Activated CD4-positive, alpha-beta T cell treated with anti-CD3 and anti-CD28 coated beads for 36 hours (primary cell): ENCODE data around the gene BEX4. TPM values are rescaled to one million over a fixed set of nuclear protein-coding genes. Genes with fewer than 3 reads are reported as not detected.
"Not testable (repeated sequence)": the region's sequence is repeated elsewhere in the genome, so short reads cannot be mapped to it uniquely, and the experiment has no call there.

Source experiments
- ATAC-seq: fragments of 200-7000 bp; cut with Tn5 transposase; one replicate; pipeline ENCODE4 v1.10.0; 2021; ENCODE audit warnings: mild to moderate bottlenecking, moderate library complexity
- CTCF ChIA-PET: fragments of 350-600 bp; sonication (Branson Sonifier 250); formaldehyde crosslinking; loops from one replicate; lab custom pipeline; 2021; ENCODE audit warnings: antibody characterized with exemption; lab: Charles Lee
- POLR2A ChIA-PET: fragments of 350-600 bp; sonication (Branson Sonifier 250); formaldehyde crosslinking; loops from one replicate; lab custom pipeline; 2021; ENCODE audit warnings: antibody characterized with exemption, inconsistent platforms; lab: Charles Lee
- DNase-seq: peaks from one replicate; pipeline ENCODE4 v3.0.0-alpha.2; 2020
- H3K27ac Mint-ChIP-seq: one replicate; pipeline ENCODE4 v1.8.0; 2021; ENCODE audit warnings: mixed read lengths
- H3K27me3 Mint-ChIP-seq: one replicate; pipeline ENCODE4 v1.8.0; 2021; ENCODE audit warnings: mixed read lengths
- H3K36me3 Mint-ChIP-seq: one replicate; pipeline ENCODE4 v1.8.0; 2021; ENCODE audit warnings: low read depth, mixed read lengths
- H3K4me1 Mint-ChIP-seq: one replicate; pipeline ENCODE4 v1.8.0; 2021; ENCODE audit warnings: mixed read lengths
- H3K4me3 Mint-ChIP-seq: one replicate; pipeline ENCODE4 v1.8.0; 2021; ENCODE audit warnings: mild to moderate bottlenecking, moderate library complexity, mixed read lengths
- H3K9me3 Mint-ChIP-seq: one replicate; pipeline ENCODE4 v1.8.0; 2021; ENCODE audit warnings: low read depth, mixed read lengths
- intact Hi-C, 2 experiments: fragments of 100-400 bp; cut with DNase I in 1 of 2; cut with micrococcal nuclease in 1 of 2; formaldehyde crosslinking; loops; one replicate each; pipeline versions ENCODE4 v1.14.2 to v1.15.1; 2022 to 2024; cut with DNase I, micrococcal nuclease
- total RNA-seq, 2 experiments: library from RNA; stranded (reverse); gene quantifications; one replicate each; pipeline ENCODE4 v1.2.3, GENCODE V29; 2021

BEX4 gene, protein sequence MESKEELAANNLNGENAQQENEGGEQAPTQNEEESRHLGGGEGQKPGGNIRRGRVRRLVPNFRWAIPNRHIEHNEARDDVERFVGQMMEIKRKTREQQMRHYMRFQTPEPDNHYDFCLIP
- total RNA-seq = 10 to 100 TPM in 1 of 2 experiments, 1 to 10 TPM in 1; 9.9 to 10.0 TPM

DNA sequence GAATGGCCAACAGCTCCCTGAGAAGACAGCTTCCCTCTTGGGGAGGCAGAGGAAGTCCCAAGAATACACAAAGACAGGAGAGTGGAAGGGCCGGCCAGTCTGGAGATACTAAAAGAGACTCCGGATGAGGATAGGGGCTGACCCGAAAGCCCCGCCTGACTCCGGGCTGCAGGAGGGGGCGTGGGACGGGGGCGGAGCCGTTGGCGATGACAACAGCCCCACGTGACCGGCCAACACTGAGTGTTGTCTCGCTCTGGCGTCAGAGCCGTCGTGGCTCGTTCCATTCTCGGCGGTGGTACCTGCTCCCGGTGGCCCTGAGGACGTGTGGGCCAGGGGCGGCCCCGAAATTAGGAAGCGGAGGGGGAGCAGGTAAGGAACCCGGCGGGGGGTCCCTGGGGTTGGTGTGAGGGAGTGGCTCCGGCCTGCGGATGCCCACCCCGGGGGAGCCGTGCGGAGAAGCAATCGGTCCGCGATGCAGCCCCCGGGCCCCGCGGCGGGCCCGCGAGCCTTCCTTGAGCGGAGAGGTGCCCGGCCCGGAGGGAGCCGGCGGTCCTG lies at the start of gene BEX4:
Gene BEX4 (plus strand): TSS at position 239 of the 555 bp plus-strand sequence. CDS start 1,046 bp downstream, outside the sequence.
- Mint-ChIP-seq H3K27me3 (no peaks in the 10 kb centered on the region), H3K27ac (peak within 1 kb of the TSS; percentile 69), H3K4me3 (peak within 1 kb of the TSS; percentile 75), H3K4me1 (peaks cover 3% of the 10 kb centered on the region), H3K36me3 (peaks cover 1% of the 10 kb centered on the region), H3K9me3 (no peaks in the 10 kb centered on the region)
- ATAC-seq (peak; percentile 98), DNase-seq (peak; percentile 89)
- CTCF ChIA-PET = interaction anchor here (1.0 kb wide), 1 partner anchor 34 kb away, joined by 3 read pairs; no protein-coding TSS in a partner anchor
- POLR2A ChIA-PET = no interaction called here
- intact Hi-C loops = loop anchor here (1.0 to 10.0 kb wide), 5 partner anchors 39 to 560 kb away; partner anchors contain the start of genes BEX2 (in 2 of the 2), GPRASP1 (in 1 of the 2) and MORF4L2 (in 1 of the 2)

DNA sequence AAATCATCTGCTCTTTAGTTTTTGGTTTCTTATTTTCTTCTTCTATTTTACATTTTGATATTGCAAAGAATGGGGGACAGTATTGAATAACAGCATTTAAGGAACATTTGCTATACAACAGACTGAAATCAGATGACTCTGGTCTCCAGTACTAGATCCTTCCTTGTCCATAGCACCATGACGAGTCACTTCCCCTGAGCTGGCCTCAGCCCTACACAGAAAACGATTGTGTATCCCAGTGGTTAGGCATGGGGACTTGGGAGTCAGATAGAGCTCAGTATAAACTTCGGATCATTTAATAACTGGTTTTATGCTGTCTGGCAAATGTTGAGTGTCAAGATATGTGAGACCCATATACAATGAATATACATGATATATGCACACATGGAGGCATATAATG lies 44.7 kb upstream of the BEX4 start:
- H3K27me3 Mint-ChIP-seq = no peaks in the 10 kb centered on the region
- ChIA-PET CTCF (interaction anchor here (1.6 kb wide), 1 partner anchor 219 kb away, joined by 4 read pairs; no protein-coding TSS in a partner anchor), POLR2A (no interaction called here)
- H3K9me3 Mint-ChIP-seq = no peaks in the 10 kb centered on the region
- ATAC-seq (no peak), DNase-seq (no peak)
- H3K4me3 Mint-ChIP-seq = no peak overlapping the region
- no peak overlapping the region for H3K27ac Mint-ChIP-seq
- no peaks in the 10 kb centered on the region for H3K4me1 Mint-ChIP-seq
- intact Hi-C loops = no loop called here
- no peaks in the 10 kb centered on the region for H3K36me3 Mint-ChIP-seq

DNA sequence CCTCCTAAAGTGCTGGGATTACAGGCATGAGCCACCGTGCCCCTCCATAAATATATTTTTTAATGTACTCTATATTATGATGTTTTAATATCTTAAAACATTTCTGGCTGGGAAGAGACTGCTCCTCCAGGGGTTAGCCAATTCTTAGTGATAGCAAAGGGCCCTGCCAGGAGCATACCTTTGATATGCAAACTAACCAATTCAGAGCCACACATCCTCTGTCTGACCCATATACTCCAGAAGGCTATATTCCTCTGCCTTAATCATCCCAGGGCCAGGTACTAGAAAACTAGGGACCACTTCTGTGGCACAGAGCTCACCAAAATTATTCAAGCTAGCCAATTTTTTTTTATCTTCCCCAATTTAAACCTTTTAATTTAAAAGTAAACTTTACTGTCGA lies 43.6 kb upstream of the BEX4 start:
- ATAC-seq (no peak), DNase-seq (no peak)
- Mint-ChIP-seq H3K36me3 (no peaks in the 10 kb centered on the region), H3K4me3 (no peak overlapping the region), H3K4me1 (peaks cover 3% of the 10 kb centered on the region), H3K27me3 (peaks cover 3% of the 10 kb centered on the region), H3K27ac (no peak overlapping the region), H3K9me3 (no peaks in the 10 kb centered on the region)
- CTCF ChIA-PET = no interaction called here
- POLR2A ChIA-PET = no interaction called here
- intact Hi-C loops = no loop called here

DNA sequence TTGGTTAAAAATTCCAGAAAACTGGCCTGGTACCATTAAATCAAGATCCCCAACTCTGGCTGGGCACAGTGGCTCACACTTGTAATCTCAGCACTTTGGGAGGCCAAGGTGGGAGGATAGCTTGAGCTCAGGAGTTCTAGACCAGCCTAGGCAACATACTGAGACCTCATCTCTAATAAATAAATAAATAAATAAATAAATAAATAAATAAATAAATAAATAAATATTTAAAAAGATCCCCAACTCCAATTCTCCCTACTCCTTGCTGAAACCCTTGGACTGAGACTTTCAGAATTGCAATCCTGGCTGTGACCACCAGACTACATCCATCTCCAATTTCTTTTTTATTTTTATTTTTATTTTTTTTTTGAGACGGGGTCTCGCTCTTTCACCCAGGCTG lies 39.7 kb upstream of the BEX4 start:
- intact Hi-C loops, H3K9me3 Mint-ChIP-seq, H3K36me3 Mint-ChIP-seq, H3K4me1 Mint-ChIP-seq, H3K27ac Mint-ChIP-seq, H3K27me3 Mint-ChIP-seq, H3K4me3 Mint-ChIP-seq, POLR2A ChIA-PET, ATAC-seq, DNase-seq: not testable (repeated sequence)
- CTCF ChIA-PET = interaction anchor here (0.6 to 3.2 kb wide), 3 partner anchors 220 to 577 kb away, joined by 3 to 28 read pairs (median 5); no protein-coding TSS in a partner anchor

DNA sequence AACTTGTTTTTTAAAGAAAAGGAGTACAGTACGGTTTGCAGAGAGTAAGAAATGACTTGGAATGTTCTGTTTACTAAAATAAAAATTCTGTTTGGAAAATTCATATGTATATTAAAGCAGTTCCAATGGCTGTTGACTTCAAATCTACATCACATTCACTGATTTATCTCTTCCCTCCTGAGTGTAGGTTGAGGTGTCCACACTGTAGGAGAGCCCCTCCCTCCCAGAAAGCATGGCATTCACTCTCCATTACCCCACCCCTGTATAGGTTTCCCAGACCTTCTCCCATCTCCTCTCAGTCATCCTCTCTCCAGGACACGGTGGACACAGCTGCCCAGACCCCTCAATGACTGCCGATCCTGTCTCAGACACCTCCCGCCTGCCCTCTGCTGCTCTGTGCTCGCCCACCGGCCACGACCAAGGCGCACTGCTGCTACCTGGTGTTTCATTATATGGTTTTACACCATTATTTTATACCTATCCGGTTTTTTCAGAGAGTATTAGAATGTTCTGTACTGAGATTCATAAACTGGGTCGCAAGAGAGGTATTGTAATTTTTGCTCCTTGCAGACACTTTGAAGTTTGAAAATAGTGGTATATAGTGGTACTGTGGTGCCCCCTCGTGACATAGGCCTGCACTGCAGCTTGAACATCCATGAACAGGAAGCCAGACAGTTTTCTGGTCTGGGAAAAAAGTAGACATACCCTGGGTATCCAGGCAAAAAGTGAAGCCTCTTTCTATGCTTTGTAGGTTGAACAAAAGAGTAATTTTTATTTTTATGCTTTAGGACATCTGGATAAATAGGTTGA lies 38.8 kb upstream of the BEX4 start:
- peak; percentile 58 for ATAC-seq
- intact Hi-C loops = loop anchor here (1.0 kb wide), 1 partner anchor 225 kb away; no protein-coding TSS in a partner anchor
- CTCF ChIA-PET = interaction anchor here (0.6 to 3.2 kb wide), 7 partner anchors 35 to 578 kb away, joined by 3 to 28 read pairs (median 4); no protein-coding TSS in a partner anchor
- DNase-seq = peak; percentile 69
- Mint-ChIP-seq H3K36me3 (no peaks in the 10 kb centered on the region), H3K9me3 (no peaks in the 10 kb centered on the region), H3K4me3 (peak overlapping the region; percentile 49), H3K27me3 (peaks cover 5% of the 10 kb centered on the region), H3K27ac (no peak overlapping the region), H3K4me1 (peaks cover 3% of the 10 kb centered on the region)
- POLR2A ChIA-PET = no interaction called here

DNA sequence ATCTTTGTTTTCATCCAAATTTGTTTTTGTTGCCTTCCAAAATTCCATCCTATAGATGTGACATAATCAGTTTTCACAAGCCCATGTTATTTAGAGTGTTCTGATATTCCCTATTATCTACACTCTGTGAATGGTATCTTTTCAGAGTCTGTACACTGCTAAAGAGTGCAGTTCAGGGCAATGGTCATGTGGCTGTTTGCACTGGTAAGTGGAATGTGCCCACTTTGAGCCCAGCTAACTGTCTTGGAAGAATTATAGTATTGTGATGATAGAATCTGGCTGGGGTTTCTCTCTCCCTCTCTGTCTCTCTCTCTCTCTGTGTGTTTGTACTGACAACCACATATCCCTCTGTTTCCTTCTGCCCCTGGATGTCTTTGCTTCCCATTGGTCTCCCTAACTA lies 37.4 kb upstream of the BEX4 start:
- POLR2A ChIA-PET = no interaction called here

DNA sequence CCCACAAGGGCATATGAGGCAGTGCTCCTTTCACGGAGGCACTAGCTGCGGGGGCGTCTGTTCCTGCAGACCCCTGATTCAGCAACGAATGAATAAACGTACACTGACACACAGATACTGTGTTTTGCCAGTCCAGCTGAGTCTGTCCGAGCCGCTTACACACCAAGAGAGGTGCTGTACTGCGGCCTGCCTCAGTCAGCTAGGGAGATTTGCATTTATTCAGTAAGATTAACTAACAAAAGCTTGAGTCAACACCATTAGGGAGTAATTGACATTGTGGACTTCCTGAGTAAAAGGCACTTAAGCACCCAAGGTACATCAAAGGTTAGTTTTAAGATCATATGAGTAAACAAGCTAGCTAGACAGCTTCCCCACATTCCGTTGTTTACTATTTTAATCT lies 31.0 kb upstream of the BEX4 start:
- ATAC-seq (no peak), DNase-seq (no peak)
- Mint-ChIP-seq H3K36me3 (no peaks in the 10 kb centered on the region), H3K4me3 (no peak overlapping the region), H3K9me3 (no peaks in the 10 kb centered on the region), H3K27me3 (no peaks in the 10 kb centered on the region), H3K4me1 (no peaks in the 10 kb centered on the region), H3K27ac (no peak overlapping the region)
- POLR2A ChIA-PET = no interaction called here
- CTCF ChIA-PET = no interaction called here
- intact Hi-C loops = no loop called here

More for the DNA sequence above, 37.4 kb upstream of the BEX4 start:
- Mint-ChIP-seq H3K4me1 (peaks cover 3% of the 10 kb centered on the region), H3K27me3 (peaks cover 5% of the 10 kb centered on the region), H3K27ac (no peak overlapping the region), H3K4me3 (no peak overlapping the region), H3K9me3 (no peaks in the 10 kb centered on the region), H3K36me3 (no peaks in the 10 kb centered on the region)
- CTCF ChIA-PET = interaction anchor here (1.3 to 3.2 kb wide), 2 partner anchors 226 to 228 kb away, joined by 3 to 28 read pairs; no protein-coding TSS in a partner anchor
- intact Hi-C loops = no loop called here
- ATAC-seq (no peak), DNase-seq (no peak)

DNA sequence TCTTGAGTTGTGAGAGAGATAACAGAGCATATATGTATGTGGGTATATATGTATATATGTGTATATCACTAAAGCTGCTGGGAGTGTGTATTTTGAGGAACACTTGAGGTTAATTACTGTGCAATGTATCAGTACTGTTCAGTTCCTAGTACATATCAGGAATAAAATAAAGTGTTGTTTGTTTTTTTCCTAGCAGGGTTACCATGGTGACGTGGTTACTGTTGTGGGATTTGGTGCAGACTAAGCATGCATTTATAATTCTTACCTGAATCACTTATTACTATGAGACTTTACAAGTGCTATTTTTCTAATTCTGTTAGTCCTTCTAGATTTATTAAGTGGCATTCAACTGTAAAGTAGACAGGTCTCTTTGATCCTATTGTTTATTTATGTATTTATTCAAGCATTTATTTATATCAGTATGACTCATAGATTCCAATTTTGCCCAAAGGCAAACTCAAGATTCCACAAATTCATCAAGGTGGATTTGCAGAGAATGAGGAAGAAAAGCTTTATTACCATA lies 26.9 kb upstream of the BEX4 start:
- no peak for DNase-seq
- H3K27ac Mint-ChIP-seq = no peak overlapping the region
- no peaks in the 10 kb centered on the region for H3K36me3 Mint-ChIP-seq
- H3K4me1 Mint-ChIP-seq = no peaks in the 10 kb centered on the region
- H3K4me3 Mint-ChIP-seq = no peak overlapping the region
- H3K9me3 Mint-ChIP-seq = no peaks in the 10 kb centered on the region
- no peaks in the 10 kb centered on the region for H3K27me3 Mint-ChIP-seq
- intact Hi-C loops = no loop called here
- ATAC-seq = no peak
- CTCF ChIA-PET = interaction anchor here (0.7 kb wide), 1 partner anchor 311 kb away, joined by 3 read pairs; no protein-coding TSS in a partner anchor
- POLR2A ChIA-PET = no interaction called here

DNA sequence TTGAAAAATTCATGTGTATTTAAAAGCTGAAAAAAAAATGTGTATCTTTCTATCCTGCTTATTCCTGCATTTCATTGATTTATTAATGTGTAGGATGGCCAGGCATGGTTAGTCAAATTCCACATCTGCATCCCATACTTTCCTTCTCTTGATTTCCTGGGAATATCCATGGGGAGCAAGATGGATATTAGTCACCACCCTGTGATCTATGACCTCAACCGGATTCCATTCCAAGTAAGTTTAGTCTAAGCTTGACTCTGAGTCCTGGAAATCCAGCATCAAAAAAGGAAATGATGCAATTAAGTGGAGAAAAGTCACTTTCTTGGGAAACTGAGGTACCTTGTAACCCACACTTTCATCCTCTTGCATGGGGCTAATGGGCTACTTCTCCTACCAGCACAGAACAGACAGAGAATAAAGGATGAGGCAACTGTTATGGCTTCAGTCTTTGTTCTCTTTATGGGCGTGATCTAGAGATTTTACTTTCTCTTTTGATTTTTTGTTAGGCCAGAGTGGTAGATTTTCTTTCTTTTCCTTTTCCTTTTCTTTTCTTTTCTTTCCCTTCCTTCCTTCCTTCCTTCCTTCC lies 17.1 kb upstream of the BEX4 start:
- DNase-seq (no peak), ATAC-seq (no peak)
- intact Hi-C loops = no loop called here
- ChIA-PET POLR2A (no interaction called here), CTCF (no interaction called here)
- Mint-ChIP-seq H3K9me3 (no peaks in the 10 kb centered on the region), H3K36me3 (no peaks in the 10 kb centered on the region), H3K4me3 (no peak overlapping the region), H3K4me1 (no peaks in the 10 kb centered on the region), H3K27ac (no peak overlapping the region), H3K27me3 (no peaks in the 10 kb centered on the region)

DNA sequence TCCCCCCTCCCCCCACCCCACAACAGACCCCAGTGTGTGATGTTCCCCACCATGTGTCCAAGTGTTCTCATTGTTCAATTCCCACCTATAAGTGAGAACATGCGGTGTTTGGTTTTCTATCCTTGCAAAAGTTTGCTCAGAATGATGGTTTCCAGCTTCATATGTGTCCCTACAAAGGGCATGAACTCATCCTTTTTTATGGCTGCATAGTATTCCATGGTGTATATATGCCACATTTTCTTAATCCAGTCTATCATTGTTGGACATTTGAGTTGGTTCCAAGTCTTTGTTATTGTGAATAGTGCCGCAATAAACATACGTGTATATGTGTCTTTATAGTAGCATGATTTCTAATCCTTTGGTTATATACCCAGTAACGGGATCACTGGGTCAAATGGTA lies 16.2 kb upstream of the BEX4 start:
- H3K4me3 Mint-ChIP-seq, ATAC-seq, intact Hi-C loops, H3K4me1 Mint-ChIP-seq, H3K27ac Mint-ChIP-seq, DNase-seq, H3K27me3 Mint-ChIP-seq, CTCF ChIA-PET, POLR2A ChIA-PET, H3K9me3 Mint-ChIP-seq, H3K36me3 Mint-ChIP-seq: not testable (repeated sequence)

DNA sequence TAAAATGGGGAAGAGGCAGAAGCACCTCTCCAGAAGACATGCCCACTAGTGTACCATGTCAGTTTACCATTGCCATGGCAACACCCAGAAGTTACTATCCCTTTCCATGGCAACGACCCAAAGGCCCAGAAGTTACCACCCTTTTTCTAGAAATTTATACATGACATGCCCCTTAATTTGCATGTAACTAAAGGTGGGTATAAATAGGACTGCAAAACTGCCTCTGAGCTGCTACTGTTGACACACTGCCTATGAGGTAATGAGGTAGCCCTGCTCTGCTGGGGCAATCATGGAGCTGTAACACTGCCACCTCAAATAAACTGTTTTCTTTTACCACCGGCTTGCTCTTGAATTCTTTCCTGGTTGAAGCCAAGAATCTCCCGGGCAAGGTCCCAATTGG lies 13.9 kb upstream of the BEX4 start:
- no peak for ATAC-seq
- no peaks in the 10 kb centered on the region for H3K27me3 Mint-ChIP-seq
- H3K9me3 Mint-ChIP-seq = no peaks in the 10 kb centered on the region
- no peaks in the 10 kb centered on the region for H3K4me1 Mint-ChIP-seq
- intact Hi-C loops = no loop called here
- H3K4me3 Mint-ChIP-seq = no peak overlapping the region
- DNase-seq = no peak
- no peak overlapping the region for H3K27ac Mint-ChIP-seq
- ChIA-PET CTCF (no interaction called here), POLR2A (no interaction called here)
- H3K36me3 Mint-ChIP-seq = no peaks in the 10 kb centered on the region
